Naive thymus-derived CD4-positive, alpha-beta T cell (primary cell): ENCODE data around the gene ACKR3. TPM values are rescaled to one million over a fixed set of nuclear protein-coding genes. Genes with fewer than 3 reads are reported as not detected.

ENCODE experiments used
- ATAC-seq: fragments of 150-1000 bp; cut with Tn5 transposase; 2 replicates; pipeline ENCODE4 v1.10.0; 2021; ENCODE audit warnings: mild to moderate bottlenecking, moderate library complexity
- CTCF ChIA-PET: fragments of 350-600 bp; sonication (Branson Sonifier 250); formaldehyde crosslinking; loops from one replicate; lab custom pipeline; 2021; ENCODE audit warnings: antibody characterized with exemption; lab: Charles Lee
- POLR2A ChIA-PET: fragments of 350-600 bp; sonication (Branson Sonifier 250); formaldehyde crosslinking; loops from one replicate; lab custom pipeline; 2021; ENCODE audit warnings: antibody characterized with exemption, inconsistent platforms; lab: Charles Lee
- DNase-seq, 9 donors: peaks; one replicate each; pipeline versions ENCODE4 v3.0.0 to v3.0.0-alpha.2; 2020 to 2022; ENCODE audit warnings: mixed read lengths in 1 of 9
- H3K27ac ChIP-seq: one replicate; pipeline ENCODE4 v1.7.0; 2013; ENCODE audit warnings: mild to moderate bottlenecking, low read depth, low read length, moderate library complexity
- H3K27me3 ChIP-seq, 2 donors: one replicate each; pipeline ENCODE4 v1.7.0; 2013; ENCODE audit warnings: low read length in 2 of 2, mild to moderate bottlenecking in 2 of 2, moderate library complexity in 2 of 2; ENCODE audit not compliant: control insufficient read depth in 2 of 2, insufficient read depth in 2 of 2
- H3K36me3 ChIP-seq, 3 experiments: 1 replicate in 2 of 3; 2 replicates in 1 of 3; pipeline ENCODE4 v1.7.0; 2013; ENCODE audit warnings: low read length in 3 of 3, mild to moderate bottlenecking in 3 of 3, moderate library complexity in 1 of 3; ENCODE audit not compliant: insufficient read depth in 3 of 3, control insufficient read depth in 2 of 3
- H3K4me1 ChIP-seq, 2 donors: one replicate each; pipeline ENCODE4 v1.7.0; 2013; ENCODE audit warnings: low read length in 2 of 2, mild to moderate bottlenecking in 2 of 2, moderate library complexity in 1 of 2; ENCODE audit not compliant: control insufficient read depth in 2 of 2, insufficient read depth in 2 of 2
- H3K4me3 ChIP-seq: 2 replicates; pipeline ENCODE4 v1.7.0; 2013; ENCODE audit warnings: mild to moderate bottlenecking, low read length
- H3K9me3 ChIP-seq, 3 experiments: 1 replicate in 2 of 3; 2 replicates in 1 of 3; pipeline ENCODE4 v1.7.0; 2013; ENCODE audit warnings: low read length in 3 of 3; ENCODE audit not compliant: control insufficient read depth in 2 of 3
- H3K27ac Mint-ChIP-seq, 9 donors: one replicate each; pipeline ENCODE4 v1.8.0; 2020 to 2022; ENCODE audit warnings: mixed read lengths in 9 of 9, mild to moderate bottlenecking in 8 of 9, moderate library complexity in 5 of 9, inconsistent platforms in 2 of 9
- H3K27me3 Mint-ChIP-seq, 5 donors: one replicate each; pipeline ENCODE4 v1.8.0; 2021 to 2022; ENCODE audit warnings: mixed read lengths in 5 of 5, mild to moderate bottlenecking in 1 of 5
- H3K36me3 Mint-ChIP-seq, 5 donors: one replicate each; pipeline ENCODE4 v1.8.0; 2020 to 2022; ENCODE audit warnings: mixed read lengths in 5 of 5, mild to moderate bottlenecking in 3 of 5, inconsistent platforms in 1 of 5
- H3K4me1 Mint-ChIP-seq, 7 donors: one replicate each; pipeline ENCODE4 v1.8.0; 2020 to 2022; ENCODE audit warnings: mixed read lengths in 7 of 7, mild to moderate bottlenecking in 3 of 7, inconsistent platforms in 1 of 7
- H3K4me3 Mint-ChIP-seq, 10 donors: one replicate each; pipeline ENCODE4 v1.8.0; 2020 to 2022; ENCODE audit warnings: mild to moderate bottlenecking in 10 of 10, mixed read lengths in 10 of 10, moderate library complexity in 6 of 10, inconsistent platforms in 2 of 10
- H3K9me3 Mint-ChIP-seq, 11 donors: one replicate each; pipeline ENCODE4 v1.8.0; 2020 to 2022; ENCODE audit warnings: mixed read lengths in 11 of 11, mild to moderate bottlenecking in 4 of 11, inconsistent platforms in 1 of 11, moderate library complexity in 1 of 11
- intact Hi-C, 2 donors: fragments of 100-400 bp; cut with micrococcal nuclease; formaldehyde crosslinking; loops; one replicate each; pipeline ENCODE4 v1.15.1; 2023
- polyA plus RNA-seq, 2 donors: library from polyadenylated mRNA; unstranded; fragments of 300-500 nt; fragmentation: Illumina TruSeq; gene quantifications; one replicate each; pipeline ENCODE4 v1.2.3, GENCODE V29; 2021
- total RNA-seq, 6 experiments: library from RNA in 5 of 6; stranded (reverse) in 5 of 6; gene quantifications; 1 replicate in 5 of 6; 2 replicates in 1 of 6; pipeline ENCODE4 v1.2.3 and lab custom pipeline; 2021 to 2026

ACKR3 gene
- total and polyA plus RNA-seq, 7 experiments from 2014 or later, result 2.8 to 6.2 (median 4.1) TPM

DNA sequence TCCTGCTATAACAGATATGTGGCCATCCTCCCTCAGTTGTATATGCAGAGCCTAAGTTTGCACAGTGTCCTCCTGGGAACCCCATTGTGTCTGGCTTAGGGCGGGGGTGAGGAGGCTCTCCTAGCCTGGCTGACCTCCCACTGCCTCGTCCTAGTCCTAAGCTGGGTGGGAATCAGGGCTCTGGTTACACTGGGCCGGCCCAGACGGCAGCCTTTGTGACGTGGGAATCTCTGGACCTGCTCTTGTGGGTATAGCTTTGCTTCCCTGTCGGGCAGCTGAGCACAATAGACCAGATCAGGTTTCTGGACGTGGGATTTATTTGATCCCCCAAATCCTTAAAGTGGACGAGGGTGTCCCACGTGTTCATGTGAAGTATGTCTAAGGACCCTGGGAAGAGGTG lies 2.9 kb downstream of the ACKR3 start:
- ChIA-PET POLR2A (no interaction called here), CTCF (interaction anchor here (0.9 to 4.9 kb wide), 2 partner anchors 59 to 60 kb away, joined by 7 to 156 read pairs; no protein-coding TSS in a partner anchor)
- DNase-seq (no peak), ATAC-seq (no peak)
- no peaks in the 10 kb centered on the region for H3K9me3 ChIP-seq
- Mint-ChIP-seq H3K9me3 (no peaks in the 10 kb centered on the region), H3K27me3 (peaks cover 0 to 9% (median 0%) of the 10 kb centered on the region in 5 donors), H3K36me3 (peaks cover 0 to 17% (median 0%) of the 10 kb centered on the region in 5 donors), H3K27ac (no peak overlapping the region), H3K4me3 (no peak overlapping the region), H3K4me1 (peaks cover 18 to 32% (median 21%) of the 10 kb centered on the region in 7 donors)
- H3K36me3 ChIP-seq, result peaks cover 0 to 5% (median 5%) of the 10 kb centered on the region in 3 experiments
- no peaks in the 10 kb centered on the region for H3K27me3 ChIP-seq
- no peak overlapping the region for H3K27ac ChIP-seq
- intact Hi-C loops, result no loop called here
- peaks cover 9 to 13% of the 10 kb centered on the region in 2 donors for H3K4me1 ChIP-seq
- H3K4me3 ChIP-seq, result no peak overlapping the region

GRCh38 chr2:236573066-236573929 lies 3.7 kb downstream of the ACKR3 start:
- Mint-ChIP-seq H3K27ac (no peak overlapping the region), H3K27me3 (peaks cover 0 to 5% (median 0%) of the 10 kb centered on the region in 5 donors), H3K4me1 (peaks cover 14 to 27% (median 20%) of the 10 kb centered on the region in 7 donors), H3K4me3 (no peak overlapping the region), H3K36me3 (peaks cover 0 to 17% (median 0%) of the 10 kb centered on the region in 5 donors), H3K9me3 (no peaks in the 10 kb centered on the region)
- Histone ChIP-seq H3K27me3 (no peaks in the 10 kb centered on the region), H3K27ac (no peak overlapping the region), H3K4me3 (no peak overlapping the region), H3K4me1 (peaks cover 9 to 13% of the 10 kb centered on the region in 2 donors), H3K36me3 (peaks cover 0 to 11% (median 5%) of the 10 kb centered on the region in 3 experiments), H3K9me3 (no peaks in the 10 kb centered on the region)
- intact Hi-C loops, result no loop called here
- POLR2A ChIA-PET, result no interaction called here
- CTCF ChIA-PET, result interaction anchor here (0.9 kb wide), 1 partner anchor 60 kb away, joined by 7 read pairs; no protein-coding TSS in a partner anchor
- DNase-seq (no peak), ATAC-seq (no peak)

DNA sequence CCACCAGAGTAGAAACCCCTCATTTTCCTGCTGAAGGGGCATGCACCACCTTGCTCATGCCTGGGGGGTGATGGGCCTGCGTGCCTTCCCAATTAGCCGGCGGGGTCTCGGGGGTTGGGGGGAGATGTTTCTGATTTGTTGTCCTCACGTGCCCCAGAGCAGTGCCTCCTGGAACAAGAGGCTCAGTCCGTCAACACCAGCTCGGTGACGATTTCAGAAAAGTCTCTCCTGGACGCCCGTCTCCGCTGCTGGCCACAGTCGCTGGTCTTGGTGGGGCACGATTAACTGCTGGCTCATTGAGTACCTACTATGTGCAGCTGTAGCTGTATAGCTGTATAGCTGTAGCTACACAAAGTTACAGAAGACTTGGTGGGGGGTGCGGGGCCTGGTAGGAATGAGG lies 4.4 kb downstream of the ACKR3 start:
- peak overlapping the region in 2 of 9 donors; percentile 48 to 87 for H3K27ac Mint-ChIP-seq
- no peak for ATAC-seq
- Histone ChIP-seq H3K36me3 (peaks cover 0 to 17% (median 5%) of the 10 kb centered on the region in 3 experiments), H3K27ac (no peak overlapping the region), H3K4me3 (no peak overlapping the region), H3K4me1 (peaks cover 5 to 9% of the 10 kb centered on the region in 2 donors), H3K9me3 (no peaks in the 10 kb centered on the region), H3K27me3 (no peaks in the 10 kb centered on the region)
- H3K4me3 Mint-ChIP-seq, result no peak overlapping the region
- CTCF ChIA-PET, result no interaction called here
- POLR2A ChIA-PET, result no interaction called here
- intact Hi-C loops, result no loop called here
- H3K9me3 Mint-ChIP-seq, result no peaks in the 10 kb centered on the region
- no peak for DNase-seq
- peaks cover 0 to 17% (median 0%) of the 10 kb centered on the region in 5 donors for H3K36me3 Mint-ChIP-seq
- H3K27me3 Mint-ChIP-seq, result peaks cover 0 to 2% (median 0%) of the 10 kb centered on the region in 5 donors
- H3K4me1 Mint-ChIP-seq, result peaks cover 9 to 20% (median 15%) of the 10 kb centered on the region in 7 donors

GRCh38 chr2:236574424-236575145 lies 5.0 kb downstream of the ACKR3 start:
- Mint-ChIP-seq H3K4me1 (peaks cover 3 to 14% (median 9%) of the 10 kb centered on the region in 7 donors), H3K4me3 (no peak overlapping the region), H3K27me3 (peaks cover 0 to 2% (median 0%) of the 10 kb centered on the region in 5 donors), H3K9me3 (no peaks in the 10 kb centered on the region), H3K27ac (peak overlapping the region in 2 of 9 donors; percentile 48 to 87), H3K36me3 (peaks cover 0 to 17% (median 0%) of the 10 kb centered on the region in 5 donors)
- no peak for DNase-seq
- CTCF ChIA-PET, result no interaction called here
- no peak overlapping the region for H3K27ac ChIP-seq
- POLR2A ChIA-PET, result no interaction called here
- H3K36me3 ChIP-seq, result peaks cover 0 to 21% (median 5%) of the 10 kb centered on the region in 3 experiments
- H3K27me3 ChIP-seq, result no peaks in the 10 kb centered on the region
- H3K4me3 ChIP-seq, result no peak overlapping the region
- no peak for ATAC-seq
- H3K4me1 ChIP-seq, result peaks cover 0 to 5% of the 10 kb centered on the region in 2 donors
- intact Hi-C loops, result no loop called here
- no peaks in the 10 kb centered on the region for H3K9me3 ChIP-seq

DNA sequence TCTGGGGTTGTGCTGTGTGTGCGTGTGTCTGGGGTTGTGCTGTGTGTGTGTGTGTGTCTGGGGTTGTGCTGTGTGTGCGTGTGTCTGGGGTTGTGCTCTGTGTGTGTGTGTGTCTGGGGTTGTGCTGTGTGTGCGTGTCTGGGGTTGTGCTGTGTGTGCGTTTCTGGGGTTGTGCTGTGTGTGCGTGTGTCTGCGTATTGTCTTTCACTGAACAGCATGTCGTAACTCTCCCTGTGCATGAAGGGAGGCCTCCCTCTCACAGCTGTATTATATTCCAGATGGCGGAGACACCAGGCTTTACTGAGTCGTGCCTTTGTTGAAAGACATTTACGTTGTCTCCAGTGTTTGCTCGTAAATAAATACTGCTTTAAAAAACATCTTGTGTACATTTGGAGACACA lies 5.9 kb downstream of the ACKR3 start:
- Histone ChIP-seq H3K4me1 (no peaks in the 10 kb centered on the region), H3K9me3 (no peaks in the 10 kb centered on the region), H3K4me3 (no peak overlapping the region), H3K27me3 (no peaks in the 10 kb centered on the region), H3K36me3 (peaks cover 0 to 30% (median 5%) of the 10 kb centered on the region in 3 experiments), H3K27ac (no peak overlapping the region)
- Mint-ChIP-seq H3K4me1 (peaks cover 0 to 12% (median 6%) of the 10 kb centered on the region in 7 donors), H3K36me3 (peaks cover under 1 to 19% (median 6%) of the 10 kb centered on the region in 5 donors), H3K27me3 (peaks cover 0 to 2% (median 0%) of the 10 kb centered on the region in 5 donors), H3K27ac (peak overlapping the region in 1 of 9 donors; percentile 74), H3K4me3 (no peak overlapping the region), H3K9me3 (no peaks in the 10 kb centered on the region)
- DNase-seq, result no peak
- CTCF ChIA-PET, result no interaction called here
- no peak for ATAC-seq
- POLR2A ChIA-PET, result no interaction called here
- intact Hi-C loops, result no loop called here

DNA sequence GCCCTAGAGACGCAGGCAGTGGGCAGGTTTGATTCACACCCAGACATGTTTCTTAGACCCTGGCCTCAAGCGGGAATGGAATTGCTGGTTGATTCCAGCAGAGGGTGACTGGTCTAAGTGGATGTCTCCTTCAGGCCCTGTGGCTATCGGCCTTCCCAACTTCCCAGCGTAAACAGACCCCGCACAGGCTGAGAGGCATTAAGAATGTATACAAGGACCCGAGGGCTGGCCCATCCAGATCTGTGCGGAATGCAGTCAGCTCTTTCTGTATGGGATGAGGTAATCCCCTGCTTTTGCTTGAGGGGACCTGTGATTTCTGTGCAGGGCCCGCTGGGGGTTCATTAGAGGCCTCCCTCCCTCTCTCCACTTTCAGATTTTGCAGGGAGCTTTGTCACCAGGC lies 6.5 kb downstream of the ACKR3 start:
- Mint-ChIP-seq H3K27me3 (peaks cover 0 to under 1% (median 0%) of the 10 kb centered on the region in 5 donors), H3K36me3 (peaks cover 4 to 24% (median 12%) of the 10 kb centered on the region in 5 donors)

More for the DNA sequence above, 6.5 kb downstream of the ACKR3 start:
- Histone ChIP-seq H3K27me3 (no peaks in the 10 kb centered on the region), H3K4me1 (no peaks in the 10 kb centered on the region), H3K4me3 (no peak overlapping the region), H3K9me3 (no peaks in the 10 kb centered on the region), H3K27ac (no peak overlapping the region), H3K36me3 (peaks cover 0 to 35% (median 9%) of the 10 kb centered on the region in 3 experiments)
- Mint-ChIP-seq H3K4me3 (no peak overlapping the region), H3K4me1 (peaks cover 0 to 8% (median 6%) of the 10 kb centered on the region in 7 donors), H3K27ac (no peak overlapping the region), H3K9me3 (no peaks in the 10 kb centered on the region)
- ATAC-seq (no peak), DNase-seq (no peak)
- CTCF ChIA-PET, result interaction anchor here (0.9 kb wide), 1 partner anchor 64 kb away, joined by 4 read pairs; no protein-coding TSS in a partner anchor
- POLR2A ChIA-PET, result no interaction called here
- intact Hi-C loops, result no loop called here
